GM23338 (cell line): ENCODE measurements around the gene MUC6. TPM values are rescaled to one million over a fixed set of nuclear protein-coding genes. Genes with fewer than 3 reads are reported as not detected.

Experiments
- ATAC-seq: fragments of 200-7000 bp; cut with Tn5 transposase; 3 replicates; pipeline ENCODE4 v1.9.1; 2020
- DNase-seq: peaks from one replicate; pipeline ENCODE4 v3.0.0-alpha.2; 2015; ENCODE audit warnings: low spot score
- H2AFZ ChIP-seq: fragments of 200-600 bp; sonication (generic); 2 replicates; pipeline ENCODE4 v1.8.0; 2016; ENCODE audit warnings: antibody characterized with exemption, mild to moderate bottlenecking, moderate library complexity
- H3F3A ChIP-seq: fragments of 200-600 bp; sonication (generic); replicated peaks from 2 replicates; pipeline ENCODE4 v1.8.0; 2017; ENCODE audit warnings: antibody characterized with exemption, mixed run types, low read depth
- H3K27ac ChIP-seq: fragments of 200-600 bp; sonication (generic); 2 replicates; pipeline ENCODE4 v1.6.1; 2016; ENCODE audit warnings: low read depth
- H3K27me3 ChIP-seq: fragments of 200-600 bp; sonication (generic); 2 replicates; pipeline ENCODE4 v1.8.0; 2016; ENCODE audit warnings: mild to moderate bottlenecking, mixed run types, moderate library complexity; ENCODE audit not compliant: insufficient read depth
- H3K36me3 ChIP-seq: fragments of 200-600 bp; sonication (generic); 2 replicates; pipeline ENCODE4 v1.8.0; 2016; ENCODE audit warnings: mild to moderate bottlenecking; ENCODE audit not compliant: insufficient read depth
- H3K4me1 ChIP-seq: fragments of 200-600 bp; sonication (generic); 2 replicates; pipeline ENCODE4 v1.8.0; 2016; ENCODE audit warnings: mild to moderate bottlenecking, moderate library complexity; ENCODE audit not compliant: insufficient read depth
- H3K4me2 ChIP-seq: fragments of 200-600 bp; sonication (generic); 2 replicates; pipeline ENCODE4 v1.7.1; 2017; ENCODE audit warnings: mixed run types
- H3K4me3 ChIP-seq: fragments of 200-600 bp; sonication (generic); 2 replicates; pipeline ENCODE4 v1.6.1; 2016; ENCODE audit warnings: mixed run types
- H3K79me2 ChIP-seq: fragments of 200-600 bp; sonication (generic); replicated peaks from 2 replicates; pipeline ENCODE4 v1.8.0; 2017; ENCODE audit warnings: mild to moderate bottlenecking; ENCODE audit not compliant: insufficient read depth
- H3K9me2 ChIP-seq: fragments of 200-600 bp; sonication (generic); 2 replicates; pipeline ENCODE4 v1.8.0; 2017; ENCODE audit not compliant: insufficient read depth
- H4K20me1 ChIP-seq: fragments of 200-600 bp; sonication (generic); replicated peaks from 2 replicates; pipeline ENCODE4 v1.8.0; 2017; ENCODE audit warnings: mild to moderate bottlenecking; ENCODE audit not compliant: insufficient read depth
- H3K27ac Mint-ChIP-seq: 2 replicates; pipeline ENCODE4 v1.8.0; 2020; ENCODE audit warnings: inconsistent platforms, mild to moderate bottlenecking, moderate library complexity, mixed read lengths
- H3K27me3 Mint-ChIP-seq: 3 replicates; pipeline ENCODE4 v1.8.0; 2022; ENCODE audit warnings: low read depth, mild to moderate bottlenecking, moderate library complexity, mixed read lengths, inconsistent platforms; ENCODE audit not compliant: insufficient read depth, poor library complexity
- H3K36me3 Mint-ChIP-seq: 3 replicates; pipeline ENCODE4 v1.8.0; 2021; ENCODE audit warnings: low read depth, mild to moderate bottlenecking, inconsistent platforms, moderate library complexity, mixed read lengths
- H3K4me1 Mint-ChIP-seq: 3 replicates; pipeline ENCODE4 v1.8.0; 2020; ENCODE audit warnings: mild to moderate bottlenecking, inconsistent platforms, mixed read lengths
- H3K4me3 Mint-ChIP-seq: 3 replicates; pipeline ENCODE4 v1.8.0; 2021; ENCODE audit warnings: moderate library complexity, mild to moderate bottlenecking, inconsistent platforms, mixed read lengths
- H3K9me3 Mint-ChIP-seq: 3 replicates; pipeline ENCODE4 v1.8.0; 2020; ENCODE audit warnings: moderate library complexity, mild to moderate bottlenecking, inconsistent platforms, mixed read lengths
- CTCF ChIP-seq, 2 experiments: fragments of 200-600 bp in 1 of 2; sonication (generic) in 1 of 2; conservative IDR thresholded peaks; 2 replicates each; pipeline versions ENCODE4 v1.5.1 to v1.6.1; 2016 to 2017; ENCODE audit warnings: antibody characterized with exemption in 2 of 2, low read depth in 2 of 2, mild to moderate bottlenecking in 2 of 2, moderate library complexity in 1 of 2
- EZH2phosphoT487 ChIP-seq: fragments of 200-600 bp; sonication (generic); IDR thresholded peaks from one replicate; pipeline ENCODE4 v1.8.1; 2018; ENCODE audit warnings: antibody characterized with exemption; ENCODE audit not compliant: unreplicated experiment
- JUNB ChIP-seq: IDR thresholded peaks from one replicate; pipeline ENCODE4 v1.6.1; 2016; ENCODE audit warnings: antibody characterized with exemption; ENCODE audit not compliant: unreplicated experiment
- POLR2AphosphoS5 ChIP-seq: IDR thresholded peaks from 2 replicates; pipeline ENCODE4 v1.6.1; 2016; ENCODE audit warnings: antibody characterized with exemption, low read depth
- REST ChIP-seq: IDR thresholded peaks from one replicate; pipeline ENCODE4 v1.6.1; 2018; ENCODE audit warnings: antibody characterized with exemption; ENCODE audit not compliant: unreplicated experiment
- STAT1 ChIP-seq: IDR thresholded peaks from one replicate; pipeline ENCODE4 v1.6.1; 2016; ENCODE audit warnings: antibody characterized with exemption; ENCODE audit not compliant: unreplicated experiment
- ZNF114 ChIP-seq: fragments of 250-450 bp; sonication (Bioruptor Pico); IDR thresholded peaks from 2 replicates; pipeline ENCODE4 v1.5.0; 2020; ENCODE audit warnings: mild to moderate bottlenecking, moderate library complexity
- ZNF462 ChIP-seq: fragments of 250-450 bp; sonication (Bioruptor Pico); IDR thresholded peaks from 2 replicates; pipeline ENCODE4 v1.5.0; 2020; ENCODE audit warnings: mild to moderate bottlenecking, moderate library complexity
- polyA plus RNA-seq: library from polyadenylated mRNA; unstranded; fragments of >200 nt; fragmentation: Nextera tagmentation; extraction: Ambion mirVana; gene quantifications from 2 replicates; pipeline ENCODE4 v1.2.1, GENCODE V29; 2016
- total RNA-seq: library from RNA; depleted of rRNA; stranded (reverse); fragments of >200 nt; shearing (Covaris generic); gene quantifications from 2 replicates; pipeline ENCODE4 v1.2.3, GENCODE V29; 2014

The MUC6 gene
- total and polyA plus RNA-seq, 2 experiments from 2014 or later, result not detected

GRCh38 chr11:1049911-1050580 lies 13.5 kb upstream of the MUC6 start:
- H3K27ac ChIP-seq, result no peak overlapping the region
- Mint-ChIP-seq H3K27ac (no peak overlapping the region), H3K27me3 (peaks cover 9% of the 10 kb centered on the region), H3K36me3 (no peaks in the 10 kb centered on the region), H3K4me1 (no peaks in the 10 kb centered on the region; the same call in 2 of the 3 replicates), H3K9me3 (no peaks in the 10 kb centered on the region; the same call in 2 of the 3 replicates), H3K4me3 (no peak overlapping the region)
- TF ChIP-seq REST (no peak), ZNF462 (CRISPR knock-in tag) (no peak), ZNF114 (no peak), STAT1 (no peak), JUNB (no peak), POLR2AphosphoS5 (no peak), CTCF (conservative IDR thresholded peaks at IDR 0.05; ENCODE audit: low read depth in 2 of 2) (no peak), EZH2phosphoT487 (no peak)
- no peaks in the 10 kb centered on the region for H4K20me1 ChIP-seq
- H3K4me3 ChIP-seq, result no peak overlapping the region
- no peaks in the 10 kb centered on the region for H3K27me3 ChIP-seq
- no peaks in the 10 kb centered on the region for H3K4me1 ChIP-seq
- no peak for ATAC-seq
- no peaks in the 10 kb centered on the region for H3K36me3 ChIP-seq
- H2AFZ ChIP-seq, result no peak overlapping the region
- no peaks in the 10 kb centered on the region for H3F3A ChIP-seq
- no peaks in the 10 kb centered on the region for H3K79me2 ChIP-seq
- H3K9me2 ChIP-seq, result no peaks in the 10 kb centered on the region
- H3K4me2 ChIP-seq, result no peak overlapping the region
- no peak for DNase-seq
